Gastroesophageal sphincter (tissue), 4 donors: Measurements from ENCODE around the gene SDK2. TPM values are rescaled to one million over a fixed set of nuclear protein-coding genes. Genes with fewer than 3 reads are reported as not detected.

Experiments
- ATAC-seq: fragments of 150-250 bp; one replicate; pipeline ENCODE4 v1.9.1; 2016; ENCODE audit warnings: mild to moderate bottlenecking, moderate library complexity
- H3K27ac ChIP-seq, 4 donors: fragments of 200-600 bp; sonication (generic) in 3 of 4; 1 replicate in 3 of 4; 2 replicates in 1 of 4; pipeline ENCODE4 v1.5.1; 2016 to 2019
- H3K27me3 ChIP-seq: fragments of 200-600 bp; sonication (generic); one replicate; pipeline ENCODE4 v1.5.1; 2019
- H3K36me3 ChIP-seq, 2 donors: fragments of 200-600 bp; sonication (generic); one replicate each; pipeline ENCODE4 v1.5.1; 2019; ENCODE audit warnings: control low read depth in 1 of 2
- H3K4me1 ChIP-seq, 3 donors: fragments of 200-600 bp; sonication (generic); 1 replicate in 2 of 3; 2 replicates in 1 of 3; pipeline ENCODE4 v1.5.1; 2016 to 2019; ENCODE audit warnings: control low read depth in 2 of 3
- H3K4me3 ChIP-seq, 2 donors: fragments of 200-600 bp; sonication (generic); one replicate each; pipeline ENCODE4 v1.5.1; 2019; ENCODE audit warnings: mild to moderate bottlenecking in 1 of 2, moderate library complexity in 1 of 2
- H3K9me3 ChIP-seq, 3 donors: fragments of 200-600 bp; sonication (generic); one replicate each; pipeline ENCODE4 v1.5.1; 2017 to 2019; ENCODE audit warnings: control low read depth in 2 of 3
- EP300 ChIP-seq: sonication (generic); formaldehyde crosslinking; IDR thresholded peaks from one replicate; pipeline ENCODE4 v1.6.1; 2017; ENCODE audit warnings: antibody characterized with exemption, mild to moderate bottlenecking
- POLR2A ChIP-seq, 2 donors: fragments of 450-650 bp; IDR thresholded peaks; one replicate each; pipeline ENCODE4 v1.6.1; 2017; ENCODE audit warnings: antibody characterized with exemption in 2 of 2, mild to moderate bottlenecking in 2 of 2, moderate library complexity in 1 of 2
- POLR2AphosphoS5 ChIP-seq: sonication (generic); formaldehyde crosslinking; IDR thresholded peaks from one replicate; pipeline ENCODE4 v1.6.1; 2017; ENCODE audit warnings: antibody characterized with exemption
- WGBS, 2 donors: methylation state at CpG; one replicate each; pipeline ENCODE4 v1.1.5; 2018; ENCODE audit warnings: low coverage in 1 of 2; 5-methylcytosine and 5-hydroxymethylcytosine counted together
- total RNA-seq, 4 donors: library from RNA; depleted of rRNA; stranded (reverse); fragments of >200 nt; gene quantifications; one replicate each; pipeline ENCODE4 v1.1.0, GENCODE V29; 2016
- TF ChIP-seq, protein P1 (sequence below), 4 experiments: fragments of 200-600 bp in 2 of 4; fragments of 450-650 bp in 2 of 4; sonication (generic) in 1 of 4; IDR thresholded peaks; one replicate each; pipeline ENCODE4 v1.5.1; 2017 to 2019; ENCODE audit warnings: antibody characterized with exemption in 4 of 4, mild to moderate bottlenecking in 2 of 4, moderate library complexity in 2 of 4

SDK2 gene
- total RNA-seq, 4 donors from 2014 or later = 0.31 to 2.0 (median 0.78) TPM

DNA sequence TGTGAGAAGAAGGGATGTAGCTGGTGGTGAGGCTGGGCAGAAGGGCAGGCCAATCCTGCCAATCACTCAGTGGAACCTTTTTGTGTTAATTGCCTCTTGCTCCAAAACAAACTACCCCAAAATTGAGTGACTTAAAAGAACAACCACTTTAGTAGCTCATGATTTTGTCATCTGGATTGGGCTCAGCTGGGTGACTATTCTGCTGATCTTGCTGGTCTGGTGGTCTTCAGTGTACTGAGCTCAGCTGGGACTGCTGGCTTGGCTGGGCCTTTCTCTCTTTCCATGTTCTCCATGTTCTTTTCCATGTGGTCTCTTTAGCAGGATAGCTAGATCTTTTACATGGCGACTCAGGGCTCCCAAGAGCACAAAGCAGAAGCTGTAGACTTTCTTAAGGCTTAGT lies 37.7 kb upstream of the SDK2 start:
- no peak for ATAC-seq
- Histone ChIP-seq H3K27ac (no peak overlapping the region), H3K4me3 (no peak overlapping the region), H3K9me3 (peaks cover 0 to 47% (median 0%) of the 10 kb centered on the region in 3 donors), H3K36me3 (no peaks in the 10 kb centered on the region), H3K4me1 (no peaks in the 10 kb centered on the region), H3K27me3 (peaks cover 22% of the 10 kb centered on the region)
- WGBS, 2 donors = 100% methylated on average over 1 of the region's 1 CpG
- no peak for TF ChIP-seq POLR2AphosphoS5
- TF ChIP-seq POLR2A (IDR thresholded peaks at IDR 0.05) = no peak
- TF ChIP-seq, protein P1, sequence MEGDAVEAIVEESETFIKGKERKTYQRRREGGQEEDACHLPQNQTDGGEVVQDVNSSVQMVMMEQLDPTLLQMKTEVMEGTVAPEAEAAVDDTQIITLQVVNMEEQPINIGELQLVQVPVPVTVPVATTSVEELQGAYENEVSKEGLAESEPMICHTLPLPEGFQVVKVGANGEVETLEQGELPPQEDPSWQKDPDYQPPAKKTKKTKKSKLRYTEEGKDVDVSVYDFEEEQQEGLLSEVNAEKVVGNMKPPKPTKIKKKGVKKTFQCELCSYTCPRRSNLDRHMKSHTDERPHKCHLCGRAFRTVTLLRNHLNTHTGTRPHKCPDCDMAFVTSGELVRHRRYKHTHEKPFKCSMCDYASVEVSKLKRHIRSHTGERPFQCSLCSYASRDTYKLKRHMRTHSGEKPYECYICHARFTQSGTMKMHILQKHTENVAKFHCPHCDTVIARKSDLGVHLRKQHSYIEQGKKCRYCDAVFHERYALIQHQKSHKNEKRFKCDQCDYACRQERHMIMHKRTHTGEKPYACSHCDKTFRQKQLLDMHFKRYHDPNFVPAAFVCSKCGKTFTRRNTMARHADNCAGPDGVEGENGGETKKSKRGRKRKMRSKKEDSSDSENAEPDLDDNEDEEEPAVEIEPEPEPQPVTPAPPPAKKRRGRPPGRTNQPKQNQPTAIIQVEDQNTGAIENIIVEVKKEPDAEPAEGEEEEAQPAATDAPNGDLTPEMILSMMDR (IDR thresholded peaks at IDR 0.05) = no peak
- TF ChIP-seq EP300 = no peak

DNA sequence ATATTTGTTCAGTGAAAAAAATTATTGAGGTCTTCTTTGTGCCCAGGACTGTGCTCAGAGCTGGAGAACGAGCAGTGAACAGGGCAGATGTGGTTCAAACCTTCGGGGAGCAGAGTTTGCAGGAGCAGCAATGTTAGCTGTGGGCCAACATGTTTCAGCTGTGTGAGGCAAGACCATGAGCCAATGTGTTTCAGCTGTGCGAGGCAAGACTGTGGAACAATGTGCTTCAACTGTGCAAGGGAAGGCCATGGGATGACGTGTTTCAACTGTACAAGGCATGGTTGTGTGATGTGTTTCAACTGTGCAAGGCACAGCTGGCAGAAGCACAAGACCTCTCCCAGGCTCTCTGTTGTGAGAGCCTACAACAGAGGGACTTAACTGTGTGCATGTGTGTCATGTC lies 35.2 kb upstream of the SDK2 start:
- H3K4me1 ChIP-seq = no peaks in the 10 kb centered on the region
- no peak for ATAC-seq
- H3K4me3 ChIP-seq = no peak overlapping the region
- H3K27ac ChIP-seq = no peak overlapping the region
- peaks cover 0 to 39% (median 0%) of the 10 kb centered on the region in 3 donors for H3K9me3 ChIP-seq
- 58 to 70% methylated on average over 3 to 4 of the region's 4 CpGs for WGBS, 2 donors
- H3K36me3 ChIP-seq = no peaks in the 10 kb centered on the region
- TF ChIP-seq POLR2AphosphoS5 (no peak), EP300 (no peak), POLR2A (IDR thresholded peaks at IDR 0.05) (no peak)
- TF ChIP-seq, protein P1 (IDR thresholded peaks at IDR 0.05) = no peak
- H3K27me3 ChIP-seq = peaks cover 15% of the 10 kb centered on the region

- 55 to 72% methylated on average over 5 to 7 of the region's 7 CpGs for WGBS, 2 donors
- Histone ChIP-seq H3K4me1 (no peaks in the 10 kb centered on the region), H3K27me3 (peaks cover 12% of the 10 kb centered on the region), H3K4me3 (no peak overlapping the region), H3K36me3 (no peaks in the 10 kb centered on the region), H3K27ac (no peak overlapping the region), H3K9me3 (peaks cover 0 to 39% (median 0%) of the 10 kb centered on the region in 3 donors)
- TF ChIP-seq EP300 = no peak
- TF ChIP-seq, protein P1 (IDR thresholded peaks at IDR 0.05) = no peak
- no peak for TF ChIP-seq POLR2A (IDR thresholded peaks at IDR 0.05)
- TF ChIP-seq POLR2AphosphoS5 = no peak
- no peak for ATAC-seq
Observed at GRCh38 chr17:73678999-73679398, 34.8 kb upstream of the SDK2 start.

- WGBS, 2 donors = 76 to 85% methylated on average over 3 of the region's 3 CpGs
- H3K36me3 ChIP-seq = no peaks in the 10 kb centered on the region
- no peak for ATAC-seq
- TF ChIP-seq, protein P1 (IDR thresholded peaks at IDR 0.05) = no peak
- no peak overlapping the region for H3K27ac ChIP-seq
- H3K4me1 ChIP-seq = no peaks in the 10 kb centered on the region
- H3K27me3 ChIP-seq = peaks cover 45% of the 10 kb centered on the region
- peaks cover 0 to 15% (median 0%) of the 10 kb centered on the region in 3 donors for H3K9me3 ChIP-seq
- no peak overlapping the region for H3K4me3 ChIP-seq
Observed at GRCh38 chr17:73669771-73670170, 25.5 kb upstream of the SDK2 start.

GRCh38 chr17:73667181-73667959 lies 23.1 kb upstream of the SDK2 start:
- Histone ChIP-seq H3K27me3 (peaks cover 52% of the 10 kb centered on the region), H3K4me3 (no peak overlapping the region), H3K9me3 (peaks cover 0 to 15% (median 0%) of the 10 kb centered on the region in 3 donors), H3K36me3 (no peaks in the 10 kb centered on the region), H3K27ac (no peak overlapping the region), H3K4me1 (no peaks in the 10 kb centered on the region)
- WGBS, 2 donors = 49 to 60% methylated on average over 6 to 9 of the region's 9 CpGs
- TF ChIP-seq EP300 (no peak), POLR2A (IDR thresholded peaks at IDR 0.05) (no peak), POLR2AphosphoS5 (no peak)
- TF ChIP-seq, protein P1 (IDR thresholded peaks at IDR 0.05) = no peak
- ATAC-seq = no peak
